ENCODE measurements around the gene PPA1.
"Not testable (repeated sequence)": the region's sequence is repeated elsewhere in the genome, so short reads cannot be mapped to it uniquely, and the experiment has no call there.

PPA1 gene

DNA sequence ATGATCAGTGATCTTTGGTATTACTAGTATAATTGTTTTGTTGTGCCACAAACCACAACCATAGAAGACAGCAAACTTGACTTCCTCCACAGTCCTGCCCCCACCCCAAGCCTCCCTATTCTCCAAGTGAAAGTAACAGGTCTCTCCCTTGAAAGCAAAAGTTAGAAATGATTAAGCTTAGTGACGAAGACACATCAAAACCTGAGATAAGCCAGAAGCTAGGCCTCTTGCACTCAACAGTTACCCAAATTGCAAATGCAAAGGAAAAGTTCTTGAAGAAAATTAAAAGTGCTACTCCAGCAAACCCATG is 70.4 kb downstream of the PPA1 start:
- Histone ChIP-seq H3K36me3 (ENCODE audit: control insufficient read depth, insufficient read depth, low read length) (no peaks in the 10 kb centered on the region), H3K4me1 (peaks cover 7% of the 10 kb centered on the region), H3K27me3 (ENCODE audit: control insufficient read depth, insufficient read depth, low read length) (no peaks in the 10 kb centered on the region)

DNA sequence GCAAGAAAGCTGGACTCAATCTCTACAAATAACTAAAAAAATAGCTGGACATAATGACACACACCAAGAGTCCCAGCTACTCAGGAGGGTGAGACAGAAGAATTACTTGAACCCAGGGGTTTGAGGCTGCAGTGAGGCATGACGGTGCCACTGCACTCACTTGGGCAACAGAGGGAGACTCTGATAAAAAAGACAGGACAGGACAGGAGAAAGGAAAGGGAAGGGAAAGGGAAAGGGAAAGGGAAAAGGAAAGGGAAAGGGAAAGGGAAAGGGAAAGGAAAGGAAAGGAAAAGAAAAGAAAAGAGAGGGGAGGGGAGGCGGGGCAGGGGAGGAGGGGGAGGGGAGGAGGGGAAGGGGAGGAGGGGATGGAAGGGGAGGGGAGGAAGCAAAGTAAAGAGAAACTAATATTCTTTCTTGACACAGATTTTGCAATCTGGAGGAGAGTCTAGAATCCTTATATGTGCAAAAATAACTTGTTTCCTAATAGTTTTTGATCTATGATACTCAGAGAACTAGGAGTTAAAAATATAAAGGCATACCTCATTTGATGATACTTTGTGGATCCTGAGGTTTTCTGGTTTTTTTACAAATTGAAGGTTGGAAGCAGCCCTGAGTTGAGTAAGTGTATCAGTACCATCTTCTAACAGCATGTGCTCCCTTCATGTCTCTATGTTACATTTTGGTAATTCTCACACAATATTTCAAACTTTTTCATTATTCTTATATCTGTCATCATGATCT is 70.9 kb downstream of the PPA1 start:
- Histone ChIP-seq H3K4me2 (ENCODE audit: low read length) (no peak overlapping the region), H3K27me3 (ENCODE audit: control insufficient read depth, insufficient read depth, low read length) (no peaks in the 10 kb centered on the region), H3K79me2 (peaks cover 54% of the 10 kb centered on the region), H3K9me3 (ENCODE audit: control insufficient read depth, low read length) (no peaks in the 10 kb centered on the region), H3K4me3 (ENCODE audit: low read depth, low read length) (no peak overlapping the region), H3K9ac (no peak overlapping the region), H3K36me3 (ENCODE audit: control insufficient read depth, insufficient read depth, low read length) (no peaks in the 10 kb centered on the region), H2AFZ (no peak overlapping the region), H3K27ac (no peak overlapping the region), H3K4me1 (peaks cover 7% of the 10 kb centered on the region)
- TF ChIP-seq, protein P1, sequence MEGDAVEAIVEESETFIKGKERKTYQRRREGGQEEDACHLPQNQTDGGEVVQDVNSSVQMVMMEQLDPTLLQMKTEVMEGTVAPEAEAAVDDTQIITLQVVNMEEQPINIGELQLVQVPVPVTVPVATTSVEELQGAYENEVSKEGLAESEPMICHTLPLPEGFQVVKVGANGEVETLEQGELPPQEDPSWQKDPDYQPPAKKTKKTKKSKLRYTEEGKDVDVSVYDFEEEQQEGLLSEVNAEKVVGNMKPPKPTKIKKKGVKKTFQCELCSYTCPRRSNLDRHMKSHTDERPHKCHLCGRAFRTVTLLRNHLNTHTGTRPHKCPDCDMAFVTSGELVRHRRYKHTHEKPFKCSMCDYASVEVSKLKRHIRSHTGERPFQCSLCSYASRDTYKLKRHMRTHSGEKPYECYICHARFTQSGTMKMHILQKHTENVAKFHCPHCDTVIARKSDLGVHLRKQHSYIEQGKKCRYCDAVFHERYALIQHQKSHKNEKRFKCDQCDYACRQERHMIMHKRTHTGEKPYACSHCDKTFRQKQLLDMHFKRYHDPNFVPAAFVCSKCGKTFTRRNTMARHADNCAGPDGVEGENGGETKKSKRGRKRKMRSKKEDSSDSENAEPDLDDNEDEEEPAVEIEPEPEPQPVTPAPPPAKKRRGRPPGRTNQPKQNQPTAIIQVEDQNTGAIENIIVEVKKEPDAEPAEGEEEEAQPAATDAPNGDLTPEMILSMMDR (IDR thresholded peaks at IDR 0.05): no peak

More for the DNA sequence above, 70.4 kb downstream of the PPA1 start:
- Histone ChIP-seq H3K4me3 (ENCODE audit: low read depth, low read length) (no peak overlapping the region), H2AFZ (no peak overlapping the region), H3K9ac (no peak overlapping the region), H3K9me3 (ENCODE audit: control insufficient read depth, low read length) (no peaks in the 10 kb centered on the region), H3K27ac (no peak overlapping the region), H3K4me2 (ENCODE audit: low read length) (no peak overlapping the region), H3K79me2 (peaks cover 55% of the 10 kb centered on the region)
- TF ChIP-seq, protein P1 (IDR thresholded peaks at IDR 0.05): no peak

DNA sequence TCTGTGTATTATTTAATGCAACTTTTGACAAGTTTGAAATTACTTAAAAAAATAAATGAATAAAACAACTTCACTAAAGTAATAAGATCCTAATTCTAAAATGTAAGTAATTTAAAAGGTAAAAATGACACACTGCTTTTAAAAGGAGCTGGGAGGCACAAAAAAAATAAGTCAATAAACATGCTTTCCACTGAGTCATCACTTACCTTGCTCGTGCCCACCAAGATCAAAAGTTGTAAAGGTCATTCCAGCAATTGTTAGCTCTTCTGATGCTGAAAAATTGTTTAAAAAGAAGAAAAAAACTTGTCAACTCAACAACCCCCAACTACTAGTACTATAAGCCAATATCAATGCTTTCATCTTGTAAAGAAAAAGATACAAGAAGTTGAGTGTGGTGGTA is 72.4 kb downstream of the PPA1 start:
- H3K27me3 ChIP-seq (ENCODE audit: control insufficient read depth, insufficient read depth, low read length): no peaks in the 10 kb centered on the region
- H3K36me3 ChIP-seq (ENCODE audit: control insufficient read depth, insufficient read depth, low read length): no peaks in the 10 kb centered on the region
- H3K4me1 ChIP-seq: peaks cover 7% of the 10 kb centered on the region
- no peak overlapping the region for H3K4me2 ChIP-seq (ENCODE audit: low read length)
- H3K79me2 ChIP-seq: peaks cover 46% of the 10 kb centered on the region
- TF ChIP-seq, protein P1 (IDR thresholded peaks at IDR 0.05): no peak
- no peak overlapping the region for H3K4me3 ChIP-seq (ENCODE audit: low read depth, low read length)
- no peak overlapping the region for H3K9ac ChIP-seq
- no peak overlapping the region for H2AFZ ChIP-seq
- H3K27ac ChIP-seq: no peak overlapping the region
- no peaks in the 10 kb centered on the region for H3K9me3 ChIP-seq (ENCODE audit: control insufficient read depth, low read length)

DNA sequence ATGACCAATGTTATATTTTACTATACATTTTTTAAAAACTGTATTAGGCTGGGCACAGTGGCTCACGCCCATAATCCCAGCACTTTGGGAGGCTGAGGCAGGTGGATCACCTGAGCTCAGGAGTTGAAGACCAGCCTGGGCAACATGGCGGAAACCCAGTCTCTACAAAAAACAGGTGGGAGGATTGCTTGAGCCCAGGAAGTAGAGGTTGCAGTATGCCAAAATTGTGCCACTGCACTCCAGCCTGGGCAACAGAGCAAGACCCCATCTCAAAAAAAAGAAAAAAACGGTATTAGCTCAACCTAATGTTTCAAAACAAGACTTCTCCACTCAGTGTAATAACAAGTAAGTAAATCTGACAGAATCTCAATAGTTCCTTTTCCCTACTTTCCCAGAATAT is 73.9 kb downstream of the PPA1 start:
- not testable (repeated sequence) for H2AFZ ChIP-seq; H3K27ac ChIP-seq; H3K9me3 ChIP-seq (ENCODE audit: control insufficient read depth, low read length); H3K36me3 ChIP-seq (ENCODE audit: control insufficient read depth, insufficient read depth, low read length); H3K4me1 ChIP-seq; H3K4me3 ChIP-seq (ENCODE audit: low read depth, low read length); H3K9ac ChIP-seq; H3K4me2 ChIP-seq (ENCODE audit: low read length); H3K27me3 ChIP-seq (ENCODE audit: control insufficient read depth, insufficient read depth, low read length)
- H3K79me2 ChIP-seq: peaks cover 35% of the 10 kb centered on the region

DNA sequence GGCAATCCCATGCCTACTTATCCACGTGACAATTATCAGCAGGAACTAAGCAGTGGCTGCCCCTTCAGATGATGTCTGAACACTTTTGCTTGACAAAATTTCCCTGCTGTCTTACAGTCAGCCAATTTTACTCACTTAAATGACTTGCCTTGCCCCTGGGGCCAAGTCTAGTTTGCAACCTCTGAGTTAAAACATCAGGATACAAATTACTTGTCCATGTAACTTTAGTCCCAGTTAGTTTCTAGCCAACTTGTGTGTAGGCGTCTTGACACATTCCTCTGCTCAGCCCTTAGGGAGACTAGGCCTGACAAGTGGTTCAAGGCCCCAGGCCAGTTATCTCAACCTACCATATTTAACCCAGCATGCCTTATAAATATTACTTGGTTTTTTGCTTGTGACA is 75.1 kb downstream of the PPA1 start:
- no peaks in the 10 kb centered on the region for H3K9me3 ChIP-seq (ENCODE audit: control insufficient read depth, low read length)
- no peak overlapping the region for H3K9ac ChIP-seq
- H2AFZ ChIP-seq: no peak overlapping the region
- H3K4me1 ChIP-seq: peaks cover 7% of the 10 kb centered on the region
- no peaks in the 10 kb centered on the region for H3K27me3 ChIP-seq (ENCODE audit: control insufficient read depth, insufficient read depth, low read length)
- no peaks in the 10 kb centered on the region for H3K36me3 ChIP-seq (ENCODE audit: control insufficient read depth, insufficient read depth, low read length)
- H3K79me2 ChIP-seq: peaks cover 27% of the 10 kb centered on the region
- H3K27ac ChIP-seq: no peak overlapping the region
- no peak overlapping the region for H3K4me3 ChIP-seq (ENCODE audit: low read depth, low read length)
- TF ChIP-seq, protein P1 (IDR thresholded peaks at IDR 0.05): no peak
- no peak overlapping the region for H3K4me2 ChIP-seq (ENCODE audit: low read length)
